ENCODE measurements around the gene SPACDR. TPM values are rescaled to one million over a fixed set of nuclear protein-coding genes. Genes with fewer than 3 reads are reported as not detected.

The SPACDR gene
- total RNA-seq, 2 experiments from 2014 or later, result 3.5 to 5.9 TPM

DNA sequence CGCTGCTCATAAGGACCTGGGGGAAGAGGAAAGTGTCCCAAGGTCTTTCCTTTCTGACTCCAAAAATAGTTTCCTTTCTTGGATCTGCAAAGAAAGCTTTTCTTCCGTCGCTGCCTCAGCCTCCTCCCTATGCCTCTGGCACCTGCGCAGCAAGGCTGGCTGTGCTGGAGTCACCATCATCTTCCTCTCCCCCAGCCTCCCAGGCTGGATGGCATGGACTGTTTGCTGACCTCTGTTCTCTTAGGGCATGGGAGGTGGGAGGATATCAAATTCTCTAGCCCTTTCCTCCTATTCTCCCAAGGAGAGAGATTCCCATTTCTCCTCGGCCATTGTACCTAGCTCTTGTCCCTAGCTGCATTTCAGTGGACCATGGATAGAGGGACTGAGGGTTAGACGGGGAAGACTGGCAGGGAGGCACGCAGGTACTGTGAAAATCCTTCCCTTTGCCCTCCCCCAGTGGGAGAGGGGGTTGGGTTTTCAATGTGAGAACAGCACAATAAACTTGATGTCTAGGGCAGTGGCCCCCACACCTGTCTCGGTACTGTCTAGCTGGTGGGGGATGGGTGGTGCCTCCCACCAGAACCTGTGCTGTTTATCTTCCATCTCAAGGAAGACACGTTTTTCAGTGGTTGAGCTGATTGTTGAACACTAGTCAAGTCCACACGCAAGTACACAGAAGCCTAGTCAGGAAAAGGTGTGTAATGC lies 30.3 kb downstream of the SPACDR start:
- peaks cover 41% of the 10 kb centered on the region for H3K4me1 Mint-ChIP-seq
- no peak for DNase-seq
- POLR2A ChIA-PET, result interaction anchor here (1.3 to 1.6 kb wide), 3 partner anchors 11 to 59 kb away, joined by 3 to 6 read pairs (median 4); no protein-coding TSS in a partner anchor
- H3K36me3 Mint-ChIP-seq, result peaks cover 35% of the 10 kb centered on the region
- no peaks in the 10 kb centered on the region for H3K9me3 Mint-ChIP-seq
- peak overlapping the region; percentile 94 for H3K4me3 Mint-ChIP-seq
- no peaks in the 10 kb centered on the region for H3K27me3 Mint-ChIP-seq
- H3K27ac Mint-ChIP-seq, result peak overlapping the region; percentile 93
- no peak for ATAC-seq (ENCODE audit: low read depth)

DNA sequence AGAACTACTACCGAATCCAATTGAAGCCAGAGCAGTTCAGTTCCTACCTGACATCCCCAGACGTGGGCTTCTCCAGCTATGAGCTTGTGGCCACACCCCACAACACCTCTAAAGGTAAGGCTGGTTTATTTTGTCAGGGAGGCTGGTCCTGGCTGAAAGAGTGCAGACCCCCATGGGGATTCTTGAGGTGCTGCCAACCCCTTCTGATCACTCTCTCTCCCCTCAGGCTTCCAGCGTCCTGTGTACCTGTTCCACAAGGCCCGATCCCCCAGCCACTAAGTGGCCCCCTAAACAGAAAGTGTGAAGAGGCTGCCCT lies 30.8 kb downstream of the SPACDR start:
- Mint-ChIP-seq H3K4me1 (peaks cover 41% of the 10 kb centered on the region), H3K36me3 (peaks cover 35% of the 10 kb centered on the region), H3K4me3 (no peak overlapping the region), H3K27ac (peak overlapping the region; percentile 93), H3K27me3 (no peaks in the 10 kb centered on the region), H3K9me3 (no peaks in the 10 kb centered on the region)
- DNase-seq (no peak), ATAC-seq (ENCODE audit: low read depth) (no peak)
- POLR2A ChIA-PET, result no interaction called here

DNA sequence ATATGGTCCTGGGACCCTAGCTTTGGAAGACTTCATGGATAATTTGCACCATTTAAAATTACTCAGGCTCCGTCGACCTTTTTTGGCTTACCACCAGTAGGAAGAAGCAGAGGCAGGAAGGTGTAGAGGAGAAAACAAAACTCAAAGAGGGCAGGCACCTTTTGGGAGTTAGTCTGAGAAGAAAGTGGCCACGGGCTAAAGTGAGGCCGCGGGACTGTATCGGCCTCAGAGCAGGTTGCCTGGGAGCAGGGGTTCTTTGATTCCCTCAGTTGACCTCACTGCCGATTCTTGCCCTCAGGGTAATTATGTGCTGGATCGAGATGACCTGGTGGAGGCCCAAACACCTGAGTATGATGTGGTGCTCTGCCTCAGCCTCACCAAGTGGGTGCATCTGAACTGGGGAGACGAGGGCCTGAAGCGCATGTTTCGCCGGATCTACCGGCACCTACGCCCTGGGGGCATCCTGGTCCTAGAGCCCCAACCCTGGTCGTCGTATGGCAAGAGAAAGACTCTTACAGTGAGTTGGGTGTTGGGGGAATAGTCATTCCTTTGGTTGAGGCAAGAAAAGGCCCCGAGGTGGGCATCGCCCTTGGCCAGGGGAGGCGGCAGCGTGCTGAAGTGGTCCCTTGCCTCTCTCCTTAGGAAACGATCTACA lies 31.3 kb downstream of the SPACDR start:
- ATAC-seq (ENCODE audit: low read depth), result no peak
- peaks cover 3% of the 10 kb centered on the region for H3K27me3 Mint-ChIP-seq
- H3K4me1 Mint-ChIP-seq, result peaks cover 44% of the 10 kb centered on the region
- peaks cover 35% of the 10 kb centered on the region for H3K36me3 Mint-ChIP-seq
- DNase-seq, result no peak
- H3K4me3 Mint-ChIP-seq, result no peak overlapping the region
- peak overlapping the region; percentile 94 for H3K27ac Mint-ChIP-seq
- H3K9me3 Mint-ChIP-seq, result peaks cover 1% of the 10 kb centered on the region
- POLR2A ChIA-PET, result interaction anchor here (1.1 kb wide), 1 partner anchor 18 kb away, joined by 3 read pairs; no protein-coding TSS in a partner anchor

DNA sequence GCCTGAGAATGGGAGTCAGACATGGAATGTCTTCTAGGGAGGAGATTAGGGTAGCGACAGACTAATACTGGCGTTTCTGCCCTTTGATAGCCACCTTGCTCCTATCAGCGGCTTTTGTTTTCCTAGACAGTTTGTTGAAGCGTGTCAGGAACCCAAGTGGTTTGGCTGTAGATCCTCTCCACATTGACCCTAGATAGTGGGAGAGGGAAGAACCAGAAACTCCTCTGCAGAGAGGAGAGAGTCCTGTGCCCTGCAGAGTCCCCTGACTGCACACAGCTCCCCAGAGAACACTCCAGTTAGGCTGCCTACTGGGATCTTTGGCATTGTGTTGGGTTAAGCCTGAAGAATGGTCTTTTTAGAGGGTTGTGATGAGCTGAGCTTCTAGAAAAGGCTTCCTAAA lies 32.0 kb downstream of the SPACDR start:
- H3K4me3 Mint-ChIP-seq, result peak overlapping the region; percentile 91
- peak overlapping the region; percentile 94 for H3K27ac Mint-ChIP-seq
- DNase-seq, result no peak
- no peak for ATAC-seq (ENCODE audit: low read depth)
- H3K27me3 Mint-ChIP-seq, result peaks cover 4% of the 10 kb centered on the region
- H3K9me3 Mint-ChIP-seq, result peaks cover 2% of the 10 kb centered on the region
- H3K4me1 Mint-ChIP-seq, result peaks cover 44% of the 10 kb centered on the region
- peaks cover 35% of the 10 kb centered on the region for H3K36me3 Mint-ChIP-seq
- POLR2A ChIA-PET, result interaction anchor here (1.1 kb wide), 1 partner anchor 18 kb away, joined by 3 read pairs; no protein-coding TSS in a partner anchor

DNA sequence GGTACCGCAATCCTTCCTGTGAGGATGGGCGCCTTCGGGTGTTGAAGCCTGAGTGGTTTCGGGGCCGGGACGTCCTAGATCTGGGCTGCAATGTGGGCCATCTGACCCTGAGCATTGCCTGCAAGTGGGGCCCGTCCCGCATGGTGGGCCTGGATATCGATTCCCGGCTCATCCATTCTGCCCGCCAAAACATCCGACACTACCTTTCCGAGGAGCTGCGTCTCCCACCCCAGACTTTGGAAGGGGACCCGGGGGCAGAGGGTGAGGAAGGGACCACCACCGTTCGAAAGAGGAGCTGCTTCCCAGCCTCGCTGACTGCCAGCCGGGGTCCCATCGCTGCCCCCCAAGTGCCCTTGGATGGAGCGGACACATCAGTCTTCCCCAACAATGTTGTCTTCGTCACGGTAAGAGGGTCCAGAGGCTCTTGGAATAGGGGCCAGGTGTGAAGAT lies 32.7 kb downstream of the SPACDR start:
- Mint-ChIP-seq H3K4me3 (peak overlapping the region; percentile 91), H3K27ac (peak overlapping the region; percentile 94), H3K9me3 (peaks cover 2% of the 10 kb centered on the region), H3K27me3 (peaks cover 4% of the 10 kb centered on the region), H3K36me3 (peaks cover 35% of the 10 kb centered on the region), H3K4me1 (peaks cover 44% of the 10 kb centered on the region)
- ATAC-seq (ENCODE audit: low read depth) (no peak), DNase-seq (no peak)
- POLR2A ChIA-PET, result interaction anchor here (1.1 kb wide), 1 partner anchor 19 kb away, joined by 3 read pairs; no protein-coding TSS in a partner anchor

DNA sequence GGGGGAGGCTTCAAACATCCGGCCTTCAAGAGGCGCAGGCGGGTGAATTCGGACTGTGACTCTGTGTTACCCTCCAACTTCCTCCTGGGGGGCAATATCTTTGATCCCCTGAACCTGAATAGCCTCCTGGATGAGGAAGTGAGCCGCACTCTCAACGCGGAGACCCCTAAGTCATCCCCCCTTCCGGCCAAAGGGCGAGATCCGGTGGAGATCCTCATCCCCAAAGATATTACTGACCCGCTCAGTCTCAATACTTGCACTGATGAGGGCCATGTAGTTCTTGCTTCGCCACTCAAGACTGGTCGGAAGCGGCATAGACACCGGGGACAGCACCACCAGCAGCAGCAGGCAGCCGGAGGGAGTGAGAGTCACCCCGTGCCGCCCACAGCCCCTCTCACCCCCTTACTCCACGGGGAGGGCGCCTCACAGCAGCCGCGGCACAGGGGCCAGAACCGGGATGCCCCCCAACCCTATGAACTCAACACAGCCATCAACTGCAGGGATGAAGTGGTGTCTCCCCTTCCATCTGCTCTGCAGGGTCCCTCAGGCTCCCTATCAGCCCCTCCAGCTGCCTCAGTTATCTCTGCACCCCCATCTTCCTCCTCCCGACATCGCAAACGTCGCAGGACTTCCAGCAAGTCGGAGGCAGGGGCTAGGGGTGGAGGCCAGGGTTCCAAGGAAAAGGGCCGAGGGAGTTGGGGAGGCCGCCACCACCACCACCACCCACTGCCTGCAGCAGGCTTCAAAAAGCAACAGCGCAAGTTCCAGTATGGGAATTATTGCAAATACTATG lies 33.4 kb downstream of the SPACDR start:
- H3K4me1 Mint-ChIP-seq, result peaks cover 44% of the 10 kb centered on the region
- H3K27me3 Mint-ChIP-seq, result peaks cover 4% of the 10 kb centered on the region
- ATAC-seq (ENCODE audit: low read depth) (no peak), DNase-seq (peak; percentile 63)
- H3K36me3 Mint-ChIP-seq, result peaks cover 34% of the 10 kb centered on the region
- H3K27ac Mint-ChIP-seq, result peak overlapping the region; percentile 94
- POLR2A ChIA-PET, result interaction anchor here (0.9 to 3.8 kb wide), 16 partner anchors 7 to 330 kb away, joined by 3 to 63 read pairs (median 6); partner anchors contain the start of genes AP4M1, FBXO24, LRCH4 and MBLAC1
- peak overlapping the region; percentile 91 for H3K4me3 Mint-ChIP-seq
- peaks cover 2% of the 10 kb centered on the region for H3K9me3 Mint-ChIP-seq

DNA sequence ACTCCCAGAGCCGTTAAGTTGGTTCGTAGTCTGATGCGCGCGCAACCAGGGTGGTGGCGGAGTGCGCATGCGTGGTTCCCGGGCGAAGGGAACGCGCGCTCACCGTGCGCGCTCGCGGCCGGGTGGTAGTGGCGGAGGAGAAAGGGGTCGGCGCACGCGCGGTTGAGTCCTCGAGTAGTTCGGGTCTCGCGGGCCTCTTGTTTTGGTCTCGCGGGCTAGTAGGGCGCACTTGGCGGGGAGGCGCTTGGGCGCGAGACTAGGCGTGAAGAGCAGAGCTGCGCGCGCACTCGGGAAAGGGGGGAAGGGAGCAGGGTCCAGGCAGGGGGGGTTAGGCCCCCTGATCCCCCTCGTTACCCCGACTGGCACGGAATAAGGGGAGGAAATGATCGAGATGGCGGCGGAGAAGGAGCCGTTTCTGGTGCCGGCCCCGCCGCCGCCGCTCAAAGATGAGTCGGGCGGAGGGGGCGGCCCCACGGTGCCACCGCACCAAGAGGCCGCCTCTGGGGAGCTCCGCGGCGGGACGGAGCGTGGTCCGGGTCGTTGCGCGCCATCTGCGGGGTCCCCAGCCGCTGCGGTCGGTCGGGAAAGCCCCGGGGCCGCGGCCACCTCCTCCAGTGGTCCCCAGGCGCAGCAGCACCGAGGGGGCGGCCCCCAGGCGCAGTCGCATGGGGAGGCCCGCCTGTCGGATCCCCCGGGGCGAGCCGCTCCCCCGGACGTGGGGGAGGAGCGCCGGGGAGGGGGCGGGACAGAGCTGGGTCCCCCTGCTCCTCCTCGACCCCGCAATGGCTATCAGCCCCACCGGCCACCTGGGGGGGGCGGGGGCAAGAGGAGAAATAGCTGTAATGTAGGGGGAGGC lies 34.2 kb downstream of the SPACDR start, which contains the start of gene MEPCE:
Gene MEPCE (plus strand): TSS at position 195 of the 856 bp plus-strand sequence. CDS start 188 bp downstream, at position 383.
- peaks cover 7% of the 10 kb centered on the region for H3K27me3 Mint-ChIP-seq
- peaks cover 28% of the 10 kb centered on the region for H3K36me3 Mint-ChIP-seq
- ATAC-seq (ENCODE audit: low read depth) (peak; percentile 46), DNase-seq (peak; percentile 99)
- peak within 1 kb of the TSS; percentile 97 for H3K4me3 Mint-ChIP-seq
- H3K4me1 Mint-ChIP-seq, result peaks cover 41% of the 10 kb centered on the region
- peaks cover 2% of the 10 kb centered on the region for H3K9me3 Mint-ChIP-seq
- POLR2A ChIA-PET, result interaction anchor here (0.5 to 3.8 kb wide), 45 partner anchors 8 to 1076 kb away, joined by 3 to 63 read pairs (median 4); partner anchors contain the start of genes AGFG2, AP4M1, COPS6 and FBXO24
- peak within 1 kb of the TSS; percentile 99 for H3K27ac Mint-ChIP-seq

DNA sequence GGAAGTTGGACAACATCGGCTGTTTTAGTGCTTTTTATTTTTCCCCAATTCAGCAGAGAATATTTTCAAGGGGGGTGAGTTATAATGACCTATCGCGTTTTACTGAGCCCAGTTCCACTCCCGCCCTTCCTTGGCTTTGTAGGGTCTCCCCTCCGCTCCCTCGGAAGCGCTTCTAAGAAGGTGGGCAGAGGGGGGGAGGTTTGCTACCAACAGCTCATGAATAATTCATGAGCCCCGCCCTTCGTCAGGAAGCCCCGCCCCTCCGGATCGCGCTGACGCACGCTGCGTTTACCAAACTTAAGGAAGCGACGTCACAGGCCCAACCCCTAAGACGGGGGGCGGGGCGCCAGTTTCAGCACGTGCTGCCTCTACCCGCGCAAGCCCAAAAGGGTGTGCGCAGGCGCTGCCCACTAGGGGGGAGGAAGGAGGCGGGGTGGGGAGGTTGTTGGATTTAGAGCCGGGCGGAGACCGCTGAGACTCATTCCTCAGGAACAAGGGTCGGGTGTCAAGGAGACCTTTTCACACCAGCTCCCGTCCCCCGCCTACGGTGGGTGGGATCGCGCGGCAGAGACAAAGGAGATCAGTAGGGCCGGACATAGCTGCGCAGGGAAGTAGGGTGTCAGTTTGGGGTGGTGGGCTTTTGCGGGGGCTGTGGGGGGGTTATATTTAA lies 35.0 kb downstream of the SPACDR start:
- Mint-ChIP-seq H3K9me3 (peaks cover 2% of the 10 kb centered on the region), H3K4me3 (peak overlapping the region; percentile 97), H3K27me3 (peaks cover 7% of the 10 kb centered on the region), H3K27ac (peak overlapping the region; percentile 99), H3K36me3 (peaks cover 21% of the 10 kb centered on the region), H3K4me1 (peaks cover 35% of the 10 kb centered on the region)
- POLR2A ChIA-PET, result interaction anchor here (0.5 to 3.8 kb wide), 54 partner anchors 9 to 1077 kb away, joined by 3 to 63 read pairs (median 4); partner anchors contain the start of genes AGFG2, AP4M1, COPS6 and FBXO24
- ATAC-seq (ENCODE audit: low read depth) (peak; percentile 55), DNase-seq (peak; percentile 100)

DNA sequence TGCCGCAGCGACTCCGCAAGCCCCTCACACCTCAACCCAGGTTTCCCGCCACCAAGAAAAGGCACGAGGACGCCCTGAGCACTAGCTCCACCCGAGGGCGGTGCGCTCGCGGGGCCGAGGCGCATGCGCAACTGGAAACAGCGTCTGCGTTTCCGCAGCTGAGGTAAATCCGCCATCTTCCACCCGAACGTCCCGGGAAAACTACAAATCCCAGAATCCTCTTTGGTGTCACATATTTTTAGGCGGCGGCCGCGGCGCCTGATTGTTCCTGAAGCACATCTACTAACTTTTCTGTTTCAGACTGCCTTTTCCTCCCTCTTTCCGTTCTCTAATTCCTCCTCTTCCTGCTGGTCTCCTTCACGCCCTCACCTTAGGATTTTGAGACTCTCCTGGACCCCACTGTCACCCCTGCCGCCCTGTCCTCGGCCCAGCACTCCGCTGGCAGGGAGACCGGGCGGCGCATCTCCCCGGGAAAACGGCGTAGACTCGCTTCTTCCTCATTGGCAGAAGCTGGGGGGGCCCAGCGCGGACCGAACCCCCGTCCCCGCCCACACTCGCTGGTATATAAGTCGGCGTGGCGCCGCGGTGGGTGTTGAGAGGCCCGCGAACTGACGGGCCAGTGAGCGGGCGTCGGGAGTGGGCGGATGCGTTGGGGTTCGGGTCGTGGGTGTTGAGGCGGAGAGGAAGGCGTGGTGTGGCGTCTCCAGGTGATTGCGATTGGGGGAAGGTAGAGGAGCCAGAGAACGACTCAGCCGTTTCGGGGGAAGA lies 35.7 kb downstream of the SPACDR start, which contains the start of gene ZCWPW1:
Gene ZCWPW1 (minus strand): TSS at position 505 of the 768 bp plus-strand sequence. CDS start 8,054 bp downstream, outside the sequence.
- Mint-ChIP-seq H3K36me3 (peaks cover 16% of the 10 kb centered on the region), H3K4me1 (peaks cover 28% of the 10 kb centered on the region), H3K4me3 (peak within 1 kb of the TSS; percentile 97), H3K27me3 (peaks cover 7% of the 10 kb centered on the region), H3K9me3 (peaks cover 2% of the 10 kb centered on the region), H3K27ac (peak within 1 kb of the TSS; percentile 99)
- ATAC-seq (ENCODE audit: low read depth) (peak; percentile 57), DNase-seq (peak; percentile 98)
- POLR2A ChIA-PET, result interaction anchor here (0.6 to 3.8 kb wide), 52 partner anchors 9 to 1077 kb away, joined by 3 to 63 read pairs (median 4); partner anchors contain the start of genes AGFG2, AP4M1, COPS6 and FBXO24

DNA sequence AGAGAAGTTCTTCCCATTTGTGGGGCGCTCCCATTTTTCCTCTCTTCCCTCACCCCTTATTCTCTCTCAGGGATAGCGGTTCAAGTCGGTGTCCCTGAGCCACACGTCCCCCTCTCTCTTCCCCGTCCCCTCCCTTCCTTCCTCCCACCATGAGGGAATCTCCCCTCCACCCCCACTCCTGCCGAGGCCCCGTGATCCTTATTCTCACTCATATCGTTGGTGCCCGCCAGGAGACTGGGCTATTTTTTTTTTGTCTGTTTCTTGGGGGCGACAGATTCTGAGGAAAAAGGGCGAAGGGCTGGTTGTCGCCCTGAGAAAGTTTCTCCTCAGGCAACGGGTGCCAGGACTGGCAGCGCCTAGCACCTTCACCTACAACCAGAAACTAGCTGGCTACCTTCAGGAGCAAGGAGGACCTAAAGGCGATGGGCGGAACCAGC lies 36.3 kb downstream of the SPACDR start:
- ATAC-seq (ENCODE audit: low read depth), result no peak
- peak overlapping the region; percentile 97 for H3K4me3 Mint-ChIP-seq
- POLR2A ChIA-PET, result interaction anchor here (0.6 to 3.8 kb wide), 24 partner anchors 8 to 961 kb away, joined by 3 to 63 read pairs (median 4); partner anchors contain the start of genes AGFG2, FBXO24, LAMTOR4 and LRCH4
- no peak for DNase-seq
- peaks cover 16% of the 10 kb centered on the region for H3K36me3 Mint-ChIP-seq
- H3K27ac Mint-ChIP-seq, result peak overlapping the region; percentile 99
- peaks cover 7% of the 10 kb centered on the region for H3K27me3 Mint-ChIP-seq
- H3K9me3 Mint-ChIP-seq, result peaks cover 2% of the 10 kb centered on the region
- H3K4me1 Mint-ChIP-seq, result peaks cover 26% of the 10 kb centered on the region

DNA sequence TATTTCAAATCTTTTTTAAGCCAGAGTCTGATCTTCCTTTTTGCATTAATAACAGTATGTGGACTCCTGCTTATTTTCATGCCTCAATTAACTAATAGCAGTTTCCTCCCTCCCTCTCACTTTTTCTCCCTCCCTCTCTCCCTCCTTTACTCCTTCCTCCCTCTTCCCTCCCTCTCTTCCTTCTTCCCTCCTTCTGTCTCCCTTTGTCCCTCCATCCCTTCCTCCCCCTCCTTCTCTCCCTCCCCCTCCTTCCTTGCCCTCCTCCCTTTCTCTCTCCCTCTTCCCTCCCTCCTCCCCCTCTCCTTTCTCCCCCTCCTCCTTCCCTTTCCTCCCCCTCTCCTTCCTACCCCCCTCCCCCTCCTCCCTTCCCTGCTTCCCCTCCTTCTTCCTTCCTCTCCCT lies 37.5 kb downstream of the SPACDR start:
- Mint-ChIP-seq H3K9me3 (peaks cover 2% of the 10 kb centered on the region), H3K4me1 (peaks cover 16% of the 10 kb centered on the region), H3K36me3 (peaks cover 10% of the 10 kb centered on the region), H3K27ac (no peak overlapping the region), H3K4me3 (no peak overlapping the region), H3K27me3 (peaks cover 7% of the 10 kb centered on the region)
- ATAC-seq (ENCODE audit: low read depth) (no peak), DNase-seq (no peak)
- POLR2A ChIA-PET, result no interaction called here

Data from activated naive CD8-positive, alpha-beta T cell treated with anti-CD3 and anti-CD28 coated beads, Interleukin-2, amount 10 ng/mL, durations not matched to agents 7 days and 5 days (primary cell).